OCI-LY7 (cell line): ENCODE measurements around the gene SPECC1.

Source experiments
- EZH2phosphoT487 ChIP-seq: fragments of 200-600 bp; sonication (generic); IDR thresholded peaks from 2 replicates; pipeline ENCODE4 v1.6.1; 2018; ENCODE audit warnings: low read depth, borderline replicate concordance, mild to moderate bottlenecking, mixed run types, antibody characterized with exemption, low read length, moderate library complexity, mixed read lengths
- TF ChIP-seq, protein P1 (sequence below): fragments of 200-600 bp; sonication (generic); conservative IDR thresholded peaks from 2 replicates; pipeline ENCODE4 v1.5.1; 2014; ENCODE audit warnings: mild to moderate bottlenecking, antibody characterized with exemption, low read length, moderate library complexity, mixed read lengths

DNA sequence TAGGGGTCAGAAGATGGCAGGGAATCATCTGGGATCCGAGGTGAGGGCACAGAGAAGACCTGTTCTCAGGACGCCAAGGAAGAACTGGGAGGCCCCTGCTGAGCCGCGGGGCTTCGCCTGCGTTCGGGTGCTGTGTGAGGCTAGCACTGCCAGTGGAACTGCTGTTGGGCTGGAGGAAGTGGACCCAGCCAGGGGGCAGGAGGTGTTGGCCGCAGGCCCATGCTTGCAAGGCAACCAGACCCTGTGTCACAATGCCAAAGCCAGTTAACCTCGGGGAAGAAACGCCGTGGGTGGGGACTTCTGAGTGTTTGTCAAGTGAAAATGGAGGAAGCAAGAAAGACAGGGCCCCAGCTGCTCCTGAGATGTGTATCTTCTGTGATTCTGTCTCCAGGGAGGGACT lies 272.7 kb downstream of the SPECC1 start:
- TF ChIP-seq, protein P1, sequence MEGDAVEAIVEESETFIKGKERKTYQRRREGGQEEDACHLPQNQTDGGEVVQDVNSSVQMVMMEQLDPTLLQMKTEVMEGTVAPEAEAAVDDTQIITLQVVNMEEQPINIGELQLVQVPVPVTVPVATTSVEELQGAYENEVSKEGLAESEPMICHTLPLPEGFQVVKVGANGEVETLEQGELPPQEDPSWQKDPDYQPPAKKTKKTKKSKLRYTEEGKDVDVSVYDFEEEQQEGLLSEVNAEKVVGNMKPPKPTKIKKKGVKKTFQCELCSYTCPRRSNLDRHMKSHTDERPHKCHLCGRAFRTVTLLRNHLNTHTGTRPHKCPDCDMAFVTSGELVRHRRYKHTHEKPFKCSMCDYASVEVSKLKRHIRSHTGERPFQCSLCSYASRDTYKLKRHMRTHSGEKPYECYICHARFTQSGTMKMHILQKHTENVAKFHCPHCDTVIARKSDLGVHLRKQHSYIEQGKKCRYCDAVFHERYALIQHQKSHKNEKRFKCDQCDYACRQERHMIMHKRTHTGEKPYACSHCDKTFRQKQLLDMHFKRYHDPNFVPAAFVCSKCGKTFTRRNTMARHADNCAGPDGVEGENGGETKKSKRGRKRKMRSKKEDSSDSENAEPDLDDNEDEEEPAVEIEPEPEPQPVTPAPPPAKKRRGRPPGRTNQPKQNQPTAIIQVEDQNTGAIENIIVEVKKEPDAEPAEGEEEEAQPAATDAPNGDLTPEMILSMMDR = no peak
- no peak for TF ChIP-seq EZH2phosphoT487
